GM12874 (cell line): ENCODE measurements around the gene TLX1.

ENCODE experiments used
- TF ChIP-seq, protein P1 (sequence below): IDR thresholded peaks from 2 replicates; pipeline ENCODE4 v1.5.1; 2011; ENCODE audit warnings: low read depth, mild to moderate bottlenecking, control low read depth, low read length, moderate library complexity; ENCODE audit not compliant: insufficient read depth

Gene TLX1

DNA sequence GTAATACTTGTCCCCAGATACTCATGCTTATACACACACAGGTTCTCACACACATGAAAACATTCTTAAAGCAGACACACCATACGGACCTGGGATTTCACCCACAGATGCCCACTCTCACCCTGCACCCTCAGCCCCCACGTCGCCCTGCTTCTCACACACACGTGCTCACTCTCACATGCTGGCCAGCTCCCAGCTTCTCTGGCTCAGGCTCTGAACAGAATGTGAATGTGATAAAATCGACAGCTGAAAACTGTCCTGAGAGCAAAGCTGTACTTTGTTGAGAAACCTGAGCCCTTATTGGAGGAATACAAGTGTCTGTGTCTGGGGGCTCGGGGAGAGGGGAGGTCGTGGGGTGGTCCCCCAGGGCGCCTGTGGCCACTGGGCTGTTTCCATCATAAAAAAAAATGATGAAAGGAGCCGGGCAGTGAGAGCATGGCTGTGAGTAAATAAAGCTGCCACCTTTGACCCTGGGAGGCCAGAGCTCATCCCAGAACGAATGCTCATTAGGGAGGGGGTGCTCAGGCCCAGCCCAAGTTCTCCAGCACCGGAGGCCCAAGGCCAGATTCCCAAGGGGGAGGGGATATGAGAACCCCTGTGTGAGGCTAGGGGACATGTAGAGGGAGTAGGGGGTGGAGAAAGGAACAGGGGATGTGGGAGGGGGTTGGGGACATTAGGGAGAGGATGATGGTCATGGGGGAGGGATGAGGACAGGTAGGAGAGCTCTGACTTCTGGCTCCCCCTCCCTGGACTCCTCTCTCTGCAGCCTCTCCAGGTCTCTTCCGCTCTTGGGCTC, 18.1 kb upstream of the TLX1 start:
- TF ChIP-seq, protein P1, sequence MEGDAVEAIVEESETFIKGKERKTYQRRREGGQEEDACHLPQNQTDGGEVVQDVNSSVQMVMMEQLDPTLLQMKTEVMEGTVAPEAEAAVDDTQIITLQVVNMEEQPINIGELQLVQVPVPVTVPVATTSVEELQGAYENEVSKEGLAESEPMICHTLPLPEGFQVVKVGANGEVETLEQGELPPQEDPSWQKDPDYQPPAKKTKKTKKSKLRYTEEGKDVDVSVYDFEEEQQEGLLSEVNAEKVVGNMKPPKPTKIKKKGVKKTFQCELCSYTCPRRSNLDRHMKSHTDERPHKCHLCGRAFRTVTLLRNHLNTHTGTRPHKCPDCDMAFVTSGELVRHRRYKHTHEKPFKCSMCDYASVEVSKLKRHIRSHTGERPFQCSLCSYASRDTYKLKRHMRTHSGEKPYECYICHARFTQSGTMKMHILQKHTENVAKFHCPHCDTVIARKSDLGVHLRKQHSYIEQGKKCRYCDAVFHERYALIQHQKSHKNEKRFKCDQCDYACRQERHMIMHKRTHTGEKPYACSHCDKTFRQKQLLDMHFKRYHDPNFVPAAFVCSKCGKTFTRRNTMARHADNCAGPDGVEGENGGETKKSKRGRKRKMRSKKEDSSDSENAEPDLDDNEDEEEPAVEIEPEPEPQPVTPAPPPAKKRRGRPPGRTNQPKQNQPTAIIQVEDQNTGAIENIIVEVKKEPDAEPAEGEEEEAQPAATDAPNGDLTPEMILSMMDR = no peak

DNA sequence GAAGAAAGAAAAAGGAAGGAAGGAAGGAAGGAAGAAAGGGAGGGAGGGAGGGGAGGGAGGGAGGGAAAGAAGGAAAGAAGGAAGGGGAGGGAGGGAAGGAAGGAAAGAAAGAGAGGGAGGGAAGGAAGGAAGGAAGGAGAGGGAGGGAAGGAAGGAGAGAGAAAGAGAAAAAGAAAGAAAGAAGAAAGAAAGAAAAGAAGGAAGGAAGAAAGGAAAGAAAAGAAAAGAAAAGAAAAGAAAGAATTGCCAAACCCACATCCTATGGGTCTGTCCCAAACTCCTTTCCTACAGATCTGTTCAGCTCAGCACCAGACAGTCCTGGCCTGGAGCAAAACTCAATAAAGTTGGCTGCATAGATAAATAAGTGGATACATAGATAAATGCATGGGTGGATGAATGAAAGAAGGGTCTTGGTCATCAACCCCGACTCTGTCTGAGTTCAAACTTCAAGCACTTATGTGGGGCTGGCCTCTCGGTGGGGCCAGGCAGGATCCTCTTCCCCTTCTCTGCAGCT, 17.2 kb upstream of the TLX1 start:
- TF ChIP-seq, protein P1 = no peak

DNA sequence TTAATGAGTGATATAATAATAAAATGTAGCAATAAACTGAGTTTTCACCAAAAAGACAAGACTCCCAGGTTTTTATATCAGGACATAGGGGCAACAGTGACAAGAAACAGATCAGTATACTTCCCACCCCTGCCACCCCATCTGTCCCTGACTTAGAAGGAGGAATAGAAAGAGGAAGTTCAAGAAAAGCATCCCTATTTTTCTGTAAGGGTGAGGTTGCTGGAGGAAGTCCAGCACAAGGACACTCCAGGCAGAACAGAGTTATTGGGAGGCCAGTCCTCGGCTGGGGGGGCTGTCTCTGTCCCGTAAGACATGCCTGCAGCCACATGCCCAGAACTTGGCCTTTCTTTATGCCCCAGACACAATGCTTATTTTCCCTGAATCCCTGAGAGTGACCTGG, 16.5 kb upstream of the TLX1 start:
- TF ChIP-seq, protein P1 = no peak

DNA sequence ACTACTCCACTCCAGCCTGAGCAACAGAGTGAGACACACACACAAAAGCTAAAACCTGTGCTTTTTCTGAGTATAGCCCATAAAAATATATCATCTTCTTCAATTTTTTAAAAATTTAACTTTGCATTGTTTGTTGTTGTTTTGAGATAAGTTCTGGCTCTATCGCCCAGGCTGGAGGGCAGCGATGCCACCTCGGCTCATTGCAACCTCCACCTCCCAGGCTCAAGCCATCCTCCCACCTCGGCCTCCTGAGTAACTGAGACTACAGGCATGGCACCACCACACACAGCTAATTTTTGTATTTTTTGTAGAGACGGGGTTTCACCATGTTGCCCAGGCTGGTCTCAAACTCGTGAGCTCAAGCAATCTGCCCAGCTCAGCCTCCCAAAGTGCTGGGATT, 14.3 kb upstream of the TLX1 start:
- TF ChIP-seq, protein P1 = no peak

DNA sequence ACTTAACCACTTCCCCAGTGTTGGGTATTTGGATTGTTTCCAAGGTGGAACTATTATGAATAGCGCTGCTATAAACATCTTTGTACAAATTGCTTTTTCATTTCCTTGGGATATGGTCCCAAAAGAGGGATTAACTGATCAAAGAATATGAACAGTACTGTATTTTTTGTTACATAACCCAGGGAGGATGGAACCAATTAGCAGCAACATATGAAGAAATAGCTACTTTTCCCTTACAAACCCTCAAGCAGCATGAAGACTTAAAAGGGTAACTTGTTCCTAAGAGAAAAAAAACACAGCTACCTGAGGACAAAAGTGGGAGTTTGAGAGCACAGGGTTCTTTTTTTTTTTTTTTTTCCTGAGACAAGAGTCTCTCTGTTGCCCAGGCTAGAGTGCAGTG, 13.1 kb upstream of the TLX1 start:
- TF ChIP-seq, protein P1 = no peak

DNA sequence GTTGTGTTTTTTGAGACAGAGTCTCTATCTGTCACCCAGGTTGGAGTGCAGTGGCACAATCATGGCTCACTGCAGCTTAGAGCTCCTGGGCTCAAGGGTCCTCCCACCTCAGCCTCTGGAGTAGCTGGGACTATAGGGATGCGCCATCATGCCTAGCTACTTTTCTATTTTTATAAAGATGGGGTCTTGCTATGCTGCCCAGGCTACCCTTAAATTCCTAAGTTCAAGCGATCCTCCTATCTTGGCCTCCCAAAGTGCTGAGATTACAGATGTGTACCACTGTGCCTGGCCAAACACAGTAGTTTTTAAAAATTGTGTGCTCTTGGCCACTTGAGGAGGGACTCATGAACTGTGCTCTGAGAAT, 10.6 kb upstream of the TLX1 start:
- TF ChIP-seq, protein P1 = no peak

DNA sequence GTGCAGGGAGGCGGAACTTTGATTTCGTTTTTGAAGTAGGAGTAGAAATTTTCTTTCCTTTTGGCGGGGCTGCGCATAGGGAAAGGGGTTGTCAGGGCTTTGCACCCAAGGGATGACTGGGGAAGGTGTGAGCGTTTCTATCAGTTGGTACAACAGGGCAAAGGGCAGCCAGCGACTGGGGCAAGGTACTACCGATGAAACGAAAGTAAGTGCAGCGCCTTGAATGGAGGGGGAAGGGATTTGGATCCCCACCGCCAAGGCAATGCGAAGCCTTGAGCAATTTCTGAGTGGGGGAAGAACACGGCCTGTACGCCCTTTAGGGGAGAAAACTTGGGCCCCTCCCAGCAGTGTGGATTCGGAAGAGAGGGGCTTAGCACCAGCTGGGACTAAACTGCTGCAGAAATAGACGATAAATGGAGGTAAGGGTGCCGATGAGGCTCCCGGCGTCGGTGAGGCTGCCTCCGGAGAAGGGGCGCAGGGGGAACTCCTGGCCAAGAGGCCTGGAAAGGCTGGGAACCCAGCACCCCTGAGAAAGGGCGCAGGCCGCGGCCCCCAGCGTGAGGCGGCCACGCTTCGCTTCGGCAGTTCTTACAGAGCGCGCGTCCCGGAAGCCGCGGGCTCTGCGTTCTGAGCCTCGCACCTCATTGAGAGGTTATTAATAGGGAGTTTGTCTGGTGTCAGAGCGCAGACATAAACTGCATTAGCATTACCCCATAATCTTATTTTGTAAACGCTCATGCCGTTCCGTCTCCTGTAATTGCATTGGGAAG, 10.0 kb upstream of the TLX1 start:
- TF ChIP-seq, protein P1 = no peak
